Measurements from ENCODE around the gene ZNF346.
A peak's percentile ranks its signal among the peaks of the same experiment; 100 is the strongest.

ZNF346 gene

DNA sequence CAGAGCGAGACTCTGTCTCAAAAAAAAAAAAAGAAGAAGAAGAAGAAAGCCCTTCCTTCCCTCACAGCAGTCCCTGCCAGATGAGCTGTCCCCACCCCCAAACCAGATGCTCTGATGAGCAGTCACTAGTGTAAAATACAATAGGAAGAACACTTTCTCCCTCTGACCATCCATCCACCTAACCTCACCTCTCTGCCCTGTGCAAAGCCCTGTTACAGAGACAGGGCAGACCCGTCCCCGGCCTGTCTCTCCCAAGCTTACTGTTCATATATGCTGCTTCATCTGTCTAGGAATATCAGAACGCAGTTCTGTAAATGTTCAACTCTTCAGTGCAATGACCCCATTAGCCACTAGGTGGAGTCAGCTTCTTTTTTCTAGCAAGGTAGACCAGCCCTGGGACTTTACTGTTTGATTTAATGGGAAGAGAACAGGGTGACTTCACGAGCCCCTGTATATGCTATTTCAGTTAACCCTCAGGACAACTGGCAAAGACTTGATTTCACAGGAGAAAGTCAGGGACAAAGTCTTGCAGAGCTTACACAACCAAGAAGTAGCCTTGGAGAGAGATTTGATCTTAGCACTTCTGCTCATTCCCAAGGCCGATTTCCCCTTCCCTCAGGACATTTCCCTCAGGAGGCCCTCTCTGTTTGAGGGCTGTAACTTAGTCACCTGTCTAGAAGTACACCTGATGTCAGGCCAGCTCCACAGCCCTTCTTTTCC lies 49.3 kb downstream of the ZNF346 start:
- peak; percentile 55 for DNase-seq

DNA sequence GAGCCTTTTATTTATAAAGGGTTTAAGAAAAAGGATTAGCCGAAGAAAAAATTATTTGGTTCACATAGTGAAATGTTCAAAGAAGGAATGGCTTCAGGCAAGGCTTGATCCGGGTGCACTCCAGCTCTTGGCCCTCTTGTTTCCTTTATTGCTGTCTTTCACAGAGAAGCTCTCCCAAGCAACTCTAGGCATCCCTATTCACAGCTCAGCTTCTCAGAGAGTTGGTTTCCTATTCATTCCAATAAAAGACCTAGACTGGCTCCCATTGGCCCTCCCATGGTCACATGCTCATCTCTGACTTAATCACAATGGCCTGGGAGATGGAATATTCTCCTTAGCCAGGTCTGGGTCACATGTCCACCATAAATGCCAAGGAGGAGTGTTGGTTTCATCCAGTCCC lies 54.8 kb downstream of the ZNF346 start:
- no peak for DNase-seq

DNA sequence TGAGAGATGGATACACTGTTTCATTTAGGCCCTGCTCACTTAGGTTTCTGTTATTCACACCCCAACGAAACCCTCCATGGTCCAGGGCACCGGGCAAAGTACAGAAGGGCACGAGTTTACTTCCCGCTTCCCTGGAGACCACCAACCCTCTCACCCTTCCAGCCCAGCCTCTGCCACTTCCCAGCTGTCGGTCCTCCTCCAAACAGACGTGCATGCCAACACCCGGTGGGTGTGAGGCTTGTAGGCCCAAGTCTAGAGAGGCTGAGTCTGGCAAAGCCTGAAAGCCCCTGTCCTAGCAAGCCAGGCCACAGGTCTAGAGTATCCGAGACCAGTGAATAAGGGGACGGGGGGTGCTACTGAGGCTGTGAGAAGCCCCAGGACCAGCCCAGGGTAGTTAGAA lies 57.1 kb downstream of the ZNF346 start:
- no peak for DNase-seq

DNA sequence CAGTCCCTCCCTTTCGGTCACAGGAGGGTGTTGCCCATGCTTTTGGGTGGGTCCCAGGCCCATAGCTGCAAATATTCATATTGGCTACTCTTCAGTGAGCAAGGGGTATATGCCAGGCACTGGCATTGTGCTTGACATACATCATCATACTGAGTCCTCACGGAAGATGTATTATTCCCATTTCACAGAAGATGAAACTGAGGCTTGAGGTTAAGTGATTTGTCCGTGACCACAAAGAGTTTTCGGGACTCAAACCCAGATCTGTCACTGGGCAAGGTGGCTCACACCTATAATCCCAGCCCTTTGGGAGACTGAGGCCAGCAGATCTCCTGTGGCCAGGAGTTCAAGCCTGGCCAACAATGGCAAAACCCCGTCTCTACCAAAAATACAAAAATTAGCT lies 57.8 kb downstream of the ZNF346 start:
- no peak for DNase-seq

DNA sequence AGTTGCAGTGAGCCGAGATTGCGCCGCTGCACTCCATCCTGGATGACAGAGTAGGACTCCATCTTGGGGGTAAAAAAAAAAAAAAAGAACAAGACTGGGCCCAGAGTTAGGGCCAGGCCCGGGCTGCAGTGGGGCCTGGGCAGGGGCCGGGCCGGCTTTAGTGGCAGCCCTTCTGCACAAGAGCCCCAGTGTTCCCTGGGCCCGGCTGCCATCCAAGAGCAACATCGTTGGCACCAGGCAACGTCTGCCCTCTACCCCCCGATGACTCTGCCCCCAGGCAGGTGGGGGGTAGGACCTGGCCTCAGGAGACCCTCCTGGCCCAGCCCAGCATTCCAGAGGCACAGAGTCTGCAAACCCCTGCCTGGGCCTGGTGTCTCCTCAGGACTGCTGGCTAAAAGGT lies 59.4 kb downstream of the ZNF346 start:
- DNase-seq, result no peak

DNA sequence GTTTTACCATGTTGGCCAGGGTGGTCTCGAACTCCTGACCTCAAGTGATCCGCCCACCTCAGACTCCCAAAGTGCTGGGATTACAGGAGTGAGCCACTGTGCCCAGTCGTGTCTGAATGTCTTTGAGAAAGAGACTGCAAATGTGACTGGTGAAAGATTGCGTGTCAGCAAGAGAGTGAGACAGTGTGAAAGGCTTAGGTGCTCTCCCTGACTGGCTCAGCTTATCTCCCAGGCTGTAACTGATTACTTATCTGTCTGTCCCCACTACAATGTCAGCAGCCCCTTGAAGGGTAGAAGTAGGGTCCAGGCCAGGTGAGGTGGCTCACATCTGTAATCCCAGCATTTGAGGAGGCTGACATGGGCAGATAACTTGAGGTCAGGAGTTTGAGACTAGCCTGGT lies 60.9 kb downstream of the ZNF346 start:
- no peak for DNase-seq

DNA sequence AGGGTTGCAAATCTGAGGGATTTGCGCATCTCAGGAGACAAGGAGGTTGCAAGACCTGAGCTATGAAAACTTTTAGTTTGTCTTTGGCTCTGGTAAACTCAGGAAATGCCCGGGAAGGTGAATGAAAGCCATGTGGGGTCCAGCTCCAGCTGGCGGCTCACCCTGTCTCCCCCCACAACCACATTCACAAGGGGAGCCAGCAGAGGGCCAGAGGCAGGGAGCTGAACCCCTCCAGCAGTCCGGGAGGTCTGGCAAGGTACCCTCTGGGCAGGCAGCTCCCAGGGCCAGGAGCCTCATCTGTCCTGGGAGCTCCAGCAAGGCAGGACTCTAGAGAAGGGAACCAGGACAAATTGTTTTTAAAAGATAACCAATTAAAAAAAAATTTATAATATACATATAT lies 61.7 kb downstream of the ZNF346 start:
- DNase-seq, result no peak

DNA sequence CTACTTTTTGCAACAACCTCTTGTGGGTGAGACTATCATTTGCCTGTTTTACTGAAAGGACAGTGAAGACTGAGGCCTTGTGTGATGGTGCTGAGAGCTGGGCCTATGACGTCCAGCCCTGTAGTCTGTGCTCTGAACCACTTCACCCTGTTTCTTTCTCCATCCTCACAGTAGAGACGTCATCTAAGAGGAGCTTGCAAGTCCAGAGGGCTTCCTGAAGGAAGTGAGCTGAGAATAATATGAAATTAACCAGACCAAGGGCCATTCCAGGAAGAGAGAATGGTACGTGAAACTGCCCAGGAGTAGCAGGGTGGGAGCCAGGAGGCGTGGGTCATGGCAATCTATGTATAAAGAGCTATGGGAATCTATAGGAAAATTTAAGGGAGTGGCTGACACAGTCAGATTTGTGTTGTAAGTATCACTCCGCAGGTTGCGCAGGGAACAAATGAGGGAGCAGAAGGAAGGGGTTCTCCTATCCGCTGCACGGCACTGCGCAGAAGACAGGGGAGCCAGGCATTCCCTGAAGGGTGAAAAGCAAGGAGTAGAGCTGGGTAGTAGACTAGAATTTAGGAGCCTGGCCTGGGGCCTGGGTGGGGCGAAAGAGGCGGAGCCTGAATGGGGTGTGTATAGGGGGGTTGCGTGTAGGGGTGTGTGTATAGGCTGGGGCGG lies 63.6 kb downstream of the ZNF346 start:
- DNase-seq, result no peak

DNA sequence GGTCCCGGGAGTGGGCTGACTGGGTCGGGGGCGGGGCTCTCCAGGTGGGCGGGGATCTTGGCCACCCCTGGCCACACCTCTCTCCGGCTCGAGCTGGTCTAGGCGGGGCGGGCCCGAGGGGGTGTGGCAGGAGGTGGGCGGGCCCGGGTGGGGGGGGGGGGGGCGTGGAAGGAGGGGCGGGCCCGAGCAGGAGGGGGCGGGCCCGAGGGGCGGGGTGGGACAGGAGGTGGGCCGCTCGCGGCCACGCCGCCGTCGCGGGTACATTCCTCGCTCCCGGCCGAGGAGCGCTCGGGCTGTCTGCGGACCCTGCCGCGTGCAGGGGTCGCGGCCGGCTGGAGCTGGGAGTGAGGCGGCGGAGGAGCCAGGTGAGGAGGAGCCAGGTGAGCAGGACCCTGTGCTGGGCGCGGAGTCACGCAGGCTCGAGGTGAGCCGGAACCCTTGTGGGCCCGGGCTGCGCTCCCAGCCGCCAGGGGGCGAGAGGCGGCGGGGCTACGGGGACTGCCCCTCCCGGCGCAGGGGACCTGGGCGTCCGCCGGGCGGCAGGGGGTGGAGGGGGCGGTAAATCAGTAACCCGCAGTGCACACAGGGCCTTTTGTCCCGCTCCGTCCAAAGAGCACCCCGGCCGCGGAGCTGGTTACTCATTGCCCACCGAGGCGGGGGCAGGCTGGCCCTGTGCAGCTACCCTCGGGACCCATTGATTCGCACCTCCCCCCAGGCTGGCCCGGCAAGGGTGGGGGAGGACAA lies 64.3 kb downstream of the ZNF346 start, which contains the start of gene FGFR4:
Gene FGFR4 (plus strand): TSS at position 262 of the 744 bp plus-strand sequence. CDS start 2,688 bp downstream, outside the sequence.
- no peak for DNase-seq

DNA sequence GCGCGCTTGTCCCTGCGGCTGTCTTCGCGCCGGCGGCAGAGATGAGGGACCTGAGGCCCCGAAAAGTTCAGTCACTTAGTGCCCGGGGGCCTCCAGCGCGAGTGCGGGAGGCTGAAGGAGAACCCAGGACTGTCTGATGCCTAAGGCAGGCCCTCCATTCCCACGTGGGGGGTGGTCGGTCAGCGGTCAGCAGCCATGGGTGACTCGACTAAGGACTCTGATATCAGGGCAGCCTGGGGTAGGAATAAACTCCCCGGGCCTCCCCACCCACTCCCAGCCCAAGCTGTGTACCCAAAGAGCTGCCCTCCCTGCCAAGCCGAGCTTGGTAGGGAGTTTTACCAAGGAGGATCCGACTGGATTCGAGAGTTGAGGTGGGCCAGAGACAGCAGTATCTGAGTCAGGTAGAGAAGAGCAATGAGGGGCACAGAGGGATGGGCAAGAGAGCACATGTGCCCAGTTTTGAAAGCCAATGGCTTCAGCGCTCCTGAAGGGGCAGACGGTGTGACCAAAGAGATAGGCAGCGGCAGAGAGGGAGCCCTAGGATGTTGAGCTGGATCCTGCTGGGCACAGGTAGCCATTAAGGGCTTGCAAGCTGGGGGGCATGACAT lies 65.0 kb downstream of the ZNF346 start:
- DNase-seq, result no peak

DNA sequence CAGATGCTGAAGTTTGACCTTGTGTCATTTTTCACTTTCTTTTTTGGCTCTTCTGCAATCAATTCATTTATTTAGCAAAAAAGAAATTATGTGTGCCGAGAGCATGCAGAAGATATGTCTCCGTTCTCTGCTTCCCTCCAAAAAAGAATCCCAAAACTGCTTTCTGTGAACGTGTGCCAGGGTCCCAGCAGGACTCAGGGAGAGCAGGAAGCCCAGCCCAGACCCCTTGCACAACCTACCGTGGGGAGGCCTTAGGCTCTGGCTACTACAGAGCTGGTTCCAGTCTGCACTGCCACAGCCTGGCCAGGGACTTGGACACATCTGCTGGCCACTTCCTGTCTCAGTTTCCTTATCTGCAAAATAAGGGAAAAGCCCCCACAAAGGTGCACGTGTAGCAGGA lies 66.6 kb downstream of the ZNF346 start:
- no peak for DNase-seq

DNA sequence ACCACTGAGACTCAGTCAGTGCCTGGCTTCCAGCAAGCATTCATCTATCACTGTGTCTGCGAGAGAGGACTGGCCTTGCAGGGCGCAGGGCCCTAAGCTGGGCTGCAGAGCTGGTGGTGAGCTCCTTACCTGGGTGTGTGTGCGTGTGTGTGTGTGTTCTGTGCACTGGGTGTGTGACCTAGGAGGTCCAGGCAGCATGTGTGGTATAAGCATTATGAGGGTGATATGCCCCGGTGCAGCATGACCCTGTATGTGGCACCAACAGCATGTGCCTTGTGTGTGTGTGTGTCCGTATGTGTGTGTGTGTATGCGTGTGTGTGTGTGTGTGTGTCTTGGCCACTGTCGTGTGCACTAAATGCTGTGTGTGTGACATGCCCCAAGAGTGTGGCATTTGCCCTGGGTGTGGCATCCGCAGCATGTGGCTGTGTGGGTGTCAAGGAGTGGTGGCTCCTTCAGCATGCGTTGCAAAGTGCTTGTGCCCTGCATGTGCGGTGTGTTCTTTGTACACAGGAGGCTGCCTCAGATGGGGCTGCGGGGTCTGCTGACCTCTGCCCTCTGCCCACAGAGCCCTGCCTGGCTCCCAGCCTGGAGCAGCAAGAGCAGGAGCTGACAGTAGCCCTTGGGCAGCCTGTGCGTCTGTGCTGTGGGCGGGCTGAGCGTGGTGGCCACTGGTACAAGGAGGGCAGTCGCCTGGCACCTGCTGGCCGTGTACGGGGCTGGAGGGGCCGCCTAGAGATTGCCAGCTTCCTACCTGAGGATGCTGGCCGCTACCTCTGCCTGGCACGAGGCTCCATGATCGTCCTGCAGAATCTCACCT lies 67.5 kb downstream of the ZNF346 start:
- DNase-seq, result no peak

DNA sequence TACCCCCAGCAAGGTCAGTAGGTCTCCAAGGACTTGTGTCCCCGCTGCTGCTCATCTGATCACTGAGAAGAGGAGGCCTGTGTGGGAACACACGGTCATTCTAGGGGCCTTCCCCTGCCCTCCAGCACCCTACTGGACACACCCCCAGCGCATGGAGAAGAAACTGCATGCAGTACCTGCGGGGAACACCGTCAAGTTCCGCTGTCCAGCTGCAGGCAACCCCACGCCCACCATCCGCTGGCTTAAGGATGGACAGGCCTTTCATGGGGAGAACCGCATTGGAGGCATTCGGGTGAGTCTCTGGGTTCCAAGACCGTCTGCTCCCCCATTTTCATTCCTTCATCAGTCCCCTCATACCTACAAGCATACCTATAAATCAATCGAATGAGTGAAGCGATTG lies 68.3 kb downstream of the ZNF346 start:
- DNase-seq, result no peak

DNA sequence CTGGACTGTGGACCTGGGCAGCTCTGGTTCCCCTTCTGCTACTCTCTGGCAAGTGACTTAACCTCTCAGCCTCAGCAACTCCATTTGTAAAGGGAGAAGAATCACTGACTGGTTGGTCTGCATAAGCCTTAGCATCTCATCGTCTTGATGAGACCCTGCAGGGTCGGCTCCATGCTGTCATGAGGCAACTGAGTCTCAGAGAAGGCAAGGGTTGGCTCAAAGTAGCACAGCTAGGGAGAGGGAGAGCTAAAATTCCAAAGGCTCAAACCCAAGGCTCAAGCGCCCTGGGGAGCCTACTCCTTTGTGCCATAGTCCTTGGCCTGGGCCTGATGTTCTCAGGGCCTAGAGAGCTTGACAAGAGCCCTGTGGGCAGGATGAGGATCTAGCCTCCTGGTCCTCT lies 68.7 kb downstream of the ZNF346 start:
- DNase-seq, result no peak

DNA sequence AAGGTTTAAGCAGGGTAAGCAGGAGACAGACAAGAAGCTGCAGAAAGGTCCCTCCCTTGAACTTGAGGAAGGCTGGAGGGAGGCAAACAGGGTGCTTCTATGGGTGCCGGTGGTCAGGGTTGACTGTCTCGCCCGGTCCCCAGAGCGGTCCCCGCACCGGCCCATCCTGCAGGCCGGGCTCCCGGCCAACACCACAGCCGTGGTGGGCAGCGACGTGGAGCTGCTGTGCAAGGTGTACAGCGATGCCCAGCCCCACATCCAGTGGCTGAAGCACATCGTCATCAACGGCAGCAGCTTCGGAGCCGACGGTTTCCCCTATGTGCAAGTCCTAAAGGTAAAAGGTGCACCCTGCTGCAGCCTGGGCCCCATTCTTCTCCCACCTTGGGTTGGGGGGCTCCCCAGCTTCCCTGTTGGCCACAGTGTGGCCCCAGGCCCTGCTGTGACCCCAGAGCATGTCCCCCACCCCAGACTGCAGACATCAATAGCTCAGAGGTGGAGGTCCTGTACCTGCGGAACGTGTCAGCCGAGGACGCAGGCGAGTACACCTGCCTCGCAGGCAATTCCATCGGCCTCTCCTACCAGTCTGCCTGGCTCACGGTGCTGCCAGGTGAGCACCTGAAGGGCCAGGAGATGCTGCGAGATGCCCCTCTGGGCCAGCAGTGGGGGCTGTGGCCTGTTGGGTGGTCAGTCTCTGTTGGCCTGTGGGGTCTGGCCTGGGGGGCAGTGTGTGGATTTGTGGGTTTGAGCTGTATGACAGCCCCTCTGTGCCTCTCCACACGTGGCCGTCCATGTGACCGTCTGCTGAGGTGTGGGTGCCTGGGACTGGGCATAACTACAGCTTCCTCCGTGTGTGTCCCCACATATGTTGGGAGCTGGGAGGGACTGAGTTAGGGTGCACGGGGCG lies 69.9 kb downstream of the ZNF346 start:
- DNase-seq, result no peak

DNA sequence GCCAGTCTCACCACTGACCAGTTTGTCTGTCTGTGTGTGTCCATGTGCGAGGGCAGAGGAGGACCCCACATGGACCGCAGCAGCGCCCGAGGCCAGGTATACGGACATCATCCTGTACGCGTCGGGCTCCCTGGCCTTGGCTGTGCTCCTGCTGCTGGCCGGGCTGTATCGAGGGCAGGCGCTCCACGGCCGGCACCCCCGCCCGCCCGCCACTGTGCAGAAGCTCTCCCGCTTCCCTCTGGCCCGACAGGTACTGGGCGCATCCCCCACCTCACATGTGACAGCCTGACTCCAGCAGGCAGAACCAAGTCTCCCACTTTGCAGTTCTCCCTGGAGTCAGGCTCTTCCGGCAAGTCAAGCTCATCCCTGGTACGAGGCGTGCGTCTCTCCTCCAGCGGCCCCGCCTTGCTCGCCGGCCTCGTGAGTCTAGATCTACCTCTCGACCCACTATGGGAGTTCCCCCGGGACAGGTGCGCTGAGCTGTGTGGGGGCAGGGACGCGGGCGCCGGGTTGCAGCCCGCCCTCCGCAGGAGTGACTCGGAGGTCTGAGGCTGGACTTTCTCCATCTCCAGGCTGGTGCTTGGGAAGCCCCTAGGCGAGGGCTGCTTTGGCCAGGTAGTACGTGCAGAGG lies 70.7 kb downstream of the ZNF346 start:
- no peak for DNase-seq

DNA sequence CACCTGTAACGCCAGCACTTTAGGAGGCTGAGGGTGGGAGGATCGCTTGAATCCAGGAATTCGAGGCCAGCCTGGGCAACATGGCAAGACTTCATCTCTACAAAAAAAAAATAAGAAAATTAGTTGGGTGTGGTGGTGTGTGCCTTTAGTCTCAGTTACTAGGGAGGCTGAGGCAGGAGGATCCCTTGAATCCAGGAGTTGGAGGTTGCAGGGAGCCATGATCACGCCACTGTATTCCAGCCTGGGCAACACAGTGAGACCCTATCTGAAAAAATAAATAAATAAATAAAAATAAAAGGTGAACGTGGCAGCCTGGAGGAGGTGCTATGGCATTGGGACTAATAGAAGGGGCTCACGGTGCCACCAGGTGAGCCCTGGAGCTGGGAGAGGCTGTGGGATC lies 71.3 kb downstream of the ZNF346 start:
- no peak for DNase-seq

DNA sequence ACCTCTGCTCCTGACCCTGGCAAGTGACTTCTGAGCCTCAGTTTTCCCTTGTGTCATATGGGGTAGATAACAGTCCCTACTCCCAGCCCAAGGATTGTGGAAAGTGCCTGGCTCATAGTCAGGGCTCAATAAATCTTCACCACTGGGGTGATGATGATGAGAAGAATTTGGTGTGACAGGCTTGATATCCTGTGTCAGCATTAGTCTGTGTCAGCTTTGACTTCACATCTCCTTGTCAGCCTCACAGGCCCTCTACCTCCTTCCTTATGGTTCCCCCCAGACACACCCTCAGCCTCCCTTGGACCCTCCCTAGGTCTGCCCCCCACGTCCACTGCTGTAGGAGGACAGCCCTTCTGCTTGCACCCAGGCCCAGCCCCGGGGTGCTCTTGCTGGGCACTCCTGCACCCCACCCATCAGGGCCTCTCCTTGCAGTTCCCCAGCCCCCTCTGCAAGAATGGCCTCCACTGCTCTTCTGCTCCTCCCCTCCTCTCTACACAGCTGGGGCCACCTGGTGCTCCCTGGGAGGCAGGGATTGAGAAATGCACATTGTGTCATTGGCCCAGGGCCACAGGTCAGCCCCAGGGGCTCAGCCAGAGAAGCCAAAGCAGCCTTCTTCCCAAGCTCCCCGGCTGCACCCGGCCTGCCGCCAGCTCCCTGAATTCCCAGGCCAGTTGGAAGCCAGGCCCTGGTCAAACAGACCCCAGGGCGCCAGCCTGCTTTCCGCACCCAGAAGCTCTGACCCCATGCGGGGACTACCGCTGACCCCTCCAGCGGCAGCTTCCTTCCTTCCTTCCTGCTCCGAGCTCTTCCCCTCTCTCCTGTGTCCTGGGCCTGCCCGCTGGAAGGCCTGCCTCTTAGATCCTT lies 72.0 kb downstream of the ZNF346 start:
- DNase-seq, result no peak

DNA sequence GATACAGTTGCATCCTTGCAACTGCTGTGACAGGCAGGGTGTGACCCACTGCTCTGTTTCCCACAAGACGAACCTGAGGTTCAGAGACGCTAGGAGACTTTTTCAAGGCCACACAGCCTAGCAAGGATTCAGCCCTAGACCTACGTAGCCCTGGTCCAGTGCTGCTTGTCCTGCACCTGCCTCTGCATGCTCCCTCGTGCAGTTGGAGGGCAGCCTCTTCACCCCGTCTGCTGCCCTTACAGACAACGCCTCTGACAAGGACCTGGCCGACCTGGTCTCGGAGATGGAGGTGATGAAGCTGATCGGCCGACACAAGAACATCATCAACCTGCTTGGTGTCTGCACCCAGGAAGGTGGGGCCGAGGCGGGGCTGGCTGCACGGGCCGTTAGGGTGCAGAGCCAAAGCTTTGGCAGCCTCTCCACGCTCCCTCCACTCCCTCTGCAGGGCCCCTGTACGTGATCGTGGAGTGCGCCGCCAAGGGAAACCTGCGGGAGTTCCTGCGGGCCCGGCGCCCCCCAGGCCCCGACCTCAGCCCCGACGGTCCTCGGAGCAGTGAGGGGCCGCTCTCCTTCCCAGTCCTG lies 72.7 kb downstream of the ZNF346 start:
- DNase-seq, result no peak
